ENCODE results near the gene CANT1.

CANT1 gene

GRCh38 chr17:79009397-79010303 is at the start of gene CANT1:
TSS of gene CANT1 (minus strand) at chr17:79009764. CDS start at chr17:78997622, 12,142 bp downstream.
- DNase-seq: peak; percentile 93

GRCh38 chr17:79057737-79058385 is 48.3 kb upstream of the CANT1 start:
- DNase-seq: peak; percentile 25

DNA sequence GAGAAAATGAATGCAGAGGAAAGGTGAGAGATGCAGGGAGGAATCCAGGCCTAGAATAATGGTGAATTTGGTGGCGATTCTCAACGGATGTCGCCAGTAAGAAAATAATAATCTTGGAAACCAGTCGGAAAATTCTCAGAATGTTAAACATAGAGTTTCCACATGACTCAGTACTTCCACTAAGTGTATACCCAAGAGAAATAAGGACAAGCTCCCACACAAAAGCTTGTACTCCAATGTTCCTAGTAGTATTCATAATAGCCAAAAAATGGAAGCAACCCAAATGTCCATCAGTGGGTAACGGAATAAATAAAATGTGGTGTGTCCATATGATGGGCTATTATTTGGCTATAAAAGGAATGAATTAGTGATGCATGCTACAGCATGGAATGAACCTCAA is 45.6 kb upstream of the CANT1 start:
- no peak for DNase-seq

DNA sequence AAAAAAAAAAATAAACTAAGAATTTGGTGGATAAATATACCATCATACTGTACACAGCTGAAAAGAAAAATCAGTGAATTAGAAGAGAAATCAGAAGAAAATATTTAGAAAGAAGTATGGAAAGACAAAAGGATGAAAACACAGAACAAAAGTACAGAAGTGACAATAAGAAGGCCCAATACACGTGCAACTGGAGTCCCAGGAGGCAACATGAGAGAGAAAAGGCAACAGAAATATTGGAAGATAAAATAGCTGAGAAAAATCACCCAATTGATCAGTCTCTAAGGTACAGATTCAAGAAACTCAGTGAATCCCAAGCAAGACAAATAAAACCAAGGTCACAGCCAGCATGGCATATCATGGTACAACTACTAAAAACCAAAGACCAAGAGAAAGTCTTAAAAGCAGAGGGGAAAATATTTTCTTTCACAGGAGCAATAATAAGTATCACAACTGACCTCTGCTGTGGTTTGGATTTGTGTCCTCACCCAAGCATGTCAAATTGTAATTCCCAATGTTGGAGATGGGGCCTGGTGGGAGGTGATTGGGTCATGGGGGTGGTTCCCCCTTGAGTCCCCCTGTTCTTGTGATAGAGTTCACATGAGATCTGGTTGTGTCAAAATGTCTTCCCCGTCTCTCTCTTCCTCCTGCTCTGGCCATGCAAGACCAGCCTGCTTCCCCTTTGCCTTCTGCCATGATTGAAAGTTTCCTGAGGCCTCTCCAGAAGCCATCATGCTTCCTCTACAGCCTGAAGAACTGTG is 44.8 kb upstream of the CANT1 start:
- peak; percentile 12 for DNase-seq

GRCh38 chr17:79053251-79053925 is 43.8 kb upstream of the CANT1 start:
- DNase-seq: no peak

DNA sequence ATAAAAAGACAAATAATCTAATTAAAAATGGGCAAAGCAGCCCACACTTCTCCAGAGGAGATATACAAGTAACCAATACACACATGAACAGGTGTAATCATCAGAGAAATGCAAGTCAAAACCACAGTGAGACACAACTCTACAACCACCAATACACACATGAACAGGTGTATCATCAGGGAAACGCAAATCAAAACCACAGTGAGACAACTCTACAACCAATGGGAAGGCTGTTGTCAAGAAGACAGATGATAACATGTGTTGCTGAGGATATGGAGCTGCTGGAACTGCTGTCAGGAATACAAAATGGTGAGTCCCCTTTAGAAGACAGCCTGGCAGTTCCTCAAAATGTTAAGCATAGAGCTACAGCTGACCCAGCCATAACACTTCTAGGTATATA is 42.6 kb upstream of the CANT1 start:
- no peak for DNase-seq

DNA sequence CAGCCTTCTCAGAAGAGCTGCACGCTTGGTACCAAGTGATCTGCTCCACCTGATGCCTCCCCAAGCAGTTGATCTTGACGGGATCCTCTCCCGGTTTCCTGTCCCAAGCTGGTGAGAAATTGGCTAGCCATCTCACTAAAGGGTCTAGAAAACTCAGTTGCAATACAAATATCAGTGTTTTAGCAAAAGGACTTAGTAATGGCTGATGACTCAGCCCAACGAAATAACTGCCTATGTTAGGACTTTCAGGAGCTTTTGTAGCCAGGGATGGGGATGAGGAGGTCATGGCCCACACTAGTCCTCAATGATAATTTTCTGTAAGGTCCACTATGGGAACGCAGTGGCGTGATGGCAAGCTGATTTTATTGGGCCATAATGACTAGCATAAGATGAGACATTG is 41.7 kb upstream of the CANT1 start:
- no peak for DNase-seq

GRCh38 chr17:79050551-79050950 is 41.0 kb upstream of the CANT1 start:
- no peak for DNase-seq

DNA sequence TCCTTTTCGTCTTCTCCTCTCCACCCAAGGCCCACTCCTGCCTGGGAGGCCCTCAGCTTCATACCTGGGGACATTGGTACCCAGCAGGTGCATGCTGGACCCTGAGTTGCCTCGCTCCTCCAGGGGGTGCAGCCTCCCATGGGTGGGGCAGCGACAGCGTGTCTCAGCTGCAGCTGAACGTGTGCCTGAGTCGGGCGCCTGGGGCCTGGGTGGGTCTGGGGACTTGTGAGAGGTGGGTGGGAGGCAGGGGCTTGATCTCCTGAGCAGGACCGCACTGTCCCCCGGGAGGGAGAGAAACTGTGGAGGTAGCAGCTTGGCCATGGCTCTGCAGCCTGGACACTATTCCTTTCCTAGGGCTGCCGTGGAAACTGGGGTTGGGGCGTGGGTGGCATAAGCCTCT is 40.3 kb upstream of the CANT1 start:
- DNase-seq: no peak

DNA sequence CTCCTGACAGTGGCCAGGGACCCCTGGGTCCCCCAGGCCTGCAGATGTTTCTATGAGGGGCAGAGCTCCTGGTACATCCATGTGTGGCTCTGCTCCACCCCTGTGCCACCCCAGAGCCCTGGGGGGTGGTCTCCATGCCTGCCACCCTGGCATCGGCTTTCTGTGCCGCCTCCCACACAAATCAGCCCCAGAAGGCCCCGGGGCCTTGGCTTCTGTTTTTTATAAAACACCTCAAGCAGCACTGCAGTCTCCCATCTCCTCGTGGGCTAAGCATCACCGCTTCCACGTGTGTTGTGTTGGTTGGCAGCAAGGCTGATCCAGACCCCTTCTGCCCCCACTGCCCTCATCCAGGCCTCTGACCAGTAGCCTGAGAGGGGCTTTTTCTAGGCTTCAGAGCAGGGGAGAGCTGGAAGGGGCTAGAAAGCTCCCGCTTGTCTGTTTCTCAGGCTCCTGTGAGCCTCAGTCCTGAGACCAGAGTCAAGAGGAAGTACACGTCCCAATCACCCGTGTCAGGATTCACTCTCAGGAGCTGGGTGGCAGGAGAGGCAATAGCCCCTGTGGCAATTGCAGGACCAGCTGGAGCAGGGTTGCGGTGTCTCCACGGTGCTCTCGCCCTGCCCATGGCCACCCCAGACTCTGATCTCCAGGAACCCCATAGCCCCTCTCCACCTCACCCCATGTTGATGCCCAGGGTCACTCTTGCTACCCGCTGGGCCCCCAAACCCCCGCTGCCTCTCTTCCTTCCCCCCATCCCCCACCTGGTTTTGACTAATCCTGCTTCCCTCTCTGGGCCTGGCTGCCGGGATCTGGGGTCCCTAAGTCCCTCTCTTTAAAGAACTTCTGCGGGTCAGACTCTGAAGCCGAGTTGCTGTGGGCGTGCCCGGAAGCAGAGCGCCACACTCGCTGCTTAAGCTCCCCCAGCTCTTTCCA is 39.5 kb upstream of the CANT1 start:
- no peak for DNase-seq

DNA sequence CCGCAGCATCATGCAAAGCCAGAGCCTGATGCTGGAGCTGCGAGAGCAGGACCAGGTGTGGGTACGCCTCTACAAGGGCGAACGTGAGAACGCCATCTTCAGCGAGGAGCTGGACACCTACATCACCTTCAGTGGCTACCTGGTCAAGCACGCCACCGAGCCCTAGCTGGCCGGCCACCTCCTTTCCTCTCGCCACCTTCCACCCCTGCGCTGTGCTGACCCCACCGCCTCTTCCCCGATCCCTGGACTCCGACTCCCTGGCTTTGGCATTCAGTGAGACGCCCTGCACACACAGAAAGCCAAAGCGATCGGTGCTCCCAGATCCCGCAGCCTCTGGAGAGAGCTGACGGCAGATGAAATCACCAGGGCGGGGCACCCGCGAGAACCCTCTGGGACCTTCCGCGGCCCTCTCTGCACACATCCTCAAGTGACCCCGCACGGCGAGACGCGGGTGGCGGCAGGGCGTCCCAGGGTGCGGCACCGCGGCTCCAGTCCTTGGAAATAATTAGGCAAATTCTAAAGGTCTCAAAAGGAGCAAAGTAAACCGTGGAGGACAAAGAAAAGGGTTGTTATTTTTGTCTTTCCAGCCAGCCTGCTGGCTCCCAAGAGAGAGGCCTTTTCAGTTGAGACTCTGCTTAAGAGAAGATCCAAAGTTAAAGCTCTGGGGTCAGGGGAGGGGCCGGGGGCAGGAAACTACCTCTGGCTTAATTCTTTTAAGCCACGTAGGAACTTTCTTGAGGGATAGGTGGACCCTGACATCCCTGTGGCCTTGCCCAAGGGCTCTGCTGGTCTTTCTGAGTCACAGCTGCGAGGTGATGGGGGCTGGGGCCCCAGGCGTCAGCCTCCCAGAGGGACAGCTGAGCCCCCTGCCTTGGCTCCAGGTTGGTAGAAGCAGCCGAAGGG is 38.6 kb upstream of the CANT1 start:
- no peak for DNase-seq

GRCh38 chr17:79047291-79047920 is 37.8 kb upstream of the CANT1 start:
- DNase-seq: no peak

DNA sequence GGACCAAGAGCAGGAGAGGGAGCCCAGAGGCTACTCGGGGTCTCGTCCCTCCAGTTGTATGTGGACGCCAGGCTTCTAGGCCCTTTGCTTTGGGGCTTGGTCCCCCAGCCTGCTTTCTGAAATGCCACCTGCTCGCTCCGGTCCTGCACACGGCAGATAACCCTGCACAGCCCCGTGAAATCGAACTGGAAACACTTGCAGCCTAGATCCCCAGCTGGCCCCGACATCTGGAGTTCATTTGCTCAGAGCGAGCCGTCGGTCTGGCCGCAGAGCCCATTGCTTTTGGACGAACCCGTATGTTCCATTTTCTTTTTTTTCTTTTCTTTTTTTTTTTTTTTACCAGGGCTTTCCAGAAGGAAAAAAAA is 37.3 kb upstream of the CANT1 start:
- DNase-seq: no peak

GRCh38 chr17:79046197-79046915 is 36.8 kb upstream of the CANT1 start:
- no peak for DNase-seq

DNA sequence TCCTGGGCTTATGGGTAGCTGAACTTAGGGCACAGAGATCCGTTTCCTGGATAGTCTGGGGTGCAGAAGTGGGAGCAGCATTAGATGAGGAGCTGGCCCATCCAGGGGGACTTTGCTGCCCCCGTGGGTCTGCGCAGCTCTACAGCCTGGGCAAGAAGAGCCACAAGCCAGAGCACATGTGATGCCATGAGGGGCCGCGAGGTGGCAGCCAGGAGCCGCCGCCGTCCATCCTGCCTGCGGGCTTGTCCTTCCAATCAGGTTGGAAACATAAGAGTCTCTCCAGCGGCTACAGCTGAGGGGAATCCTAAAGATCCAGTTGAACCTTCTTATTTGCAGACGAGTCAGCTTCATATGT is 36.3 kb upstream of the CANT1 start:
- DNase-seq: peak; percentile 82

DNA sequence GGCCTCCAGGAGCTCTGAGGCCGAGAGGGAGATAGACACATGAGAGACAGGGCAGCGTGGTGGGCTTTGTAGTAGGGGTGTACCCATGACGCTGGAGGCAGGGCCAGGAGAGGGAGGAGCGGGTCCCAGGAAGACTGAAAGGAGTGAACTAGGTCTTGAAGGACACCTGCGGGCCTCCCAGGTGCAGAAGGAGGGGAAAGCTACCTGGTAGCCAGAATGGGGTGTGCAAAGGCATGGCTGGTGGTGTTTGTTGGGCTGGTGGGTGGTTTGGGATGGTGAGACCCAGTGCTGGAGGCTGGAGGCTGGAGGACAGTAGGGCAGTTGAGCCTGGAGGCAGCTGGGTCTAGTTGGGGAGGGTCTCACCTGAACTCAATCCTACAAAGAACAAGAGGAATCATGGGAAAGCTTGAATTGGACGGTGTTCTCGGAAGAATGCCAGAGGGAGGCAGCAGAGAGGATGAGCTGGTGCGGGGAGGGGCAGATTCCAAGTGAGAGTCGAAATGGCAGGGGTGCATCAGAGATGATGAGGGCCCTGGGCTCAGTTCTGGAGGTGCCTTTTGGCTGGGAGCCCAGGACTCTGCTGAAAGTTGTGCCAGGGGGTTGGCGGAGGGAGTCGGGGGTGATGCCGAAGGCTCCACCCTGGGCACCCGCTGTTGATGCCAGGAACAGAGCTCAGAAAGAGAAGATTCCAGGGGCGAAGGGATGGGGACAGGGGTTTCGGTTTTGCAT is 35.6 kb upstream of the CANT1 start:
- no peak for DNase-seq

DNA sequence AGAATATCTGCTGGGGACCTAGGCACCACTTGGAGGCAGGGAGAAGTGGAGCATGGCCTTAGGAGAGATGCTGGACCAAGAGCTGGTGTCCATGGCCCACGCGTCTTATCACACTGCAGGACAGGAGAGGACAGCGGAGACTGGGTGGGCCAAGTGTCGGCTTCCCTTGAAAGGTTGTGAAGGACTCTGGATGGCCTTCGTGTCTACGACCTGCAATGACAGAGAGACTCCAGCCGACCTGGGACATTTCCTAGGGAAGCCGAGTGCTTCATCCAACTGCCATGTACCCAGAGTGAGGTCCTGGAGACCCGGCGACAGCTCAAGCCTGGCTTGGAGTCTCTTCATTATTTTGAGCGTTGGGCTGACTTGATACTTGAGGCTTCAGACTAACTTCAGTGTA is 34.9 kb upstream of the CANT1 start:
- DNase-seq: no peak

GRCh38 chr17:79043931-79044320 is 34.4 kb upstream of the CANT1 start:
- DNase-seq: no peak
